GM12892 (cell line): ENCODE data around the gene CNTN5.

Source experiments
- POLR2A ChIP-seq: IDR thresholded peaks from 2 replicates; pipeline ENCODE4 v1.6.1; 2011; ENCODE audit warnings: low read depth, low read length, control low read depth
- POLR2AphosphoS5 ChIP-seq: IDR thresholded peaks from 2 replicates; pipeline ENCODE4 v1.6.1; 2011; ENCODE audit warnings: low read depth, low read length, control low read depth

GRCh38 chr11:99987821-99988470 is 967.2 kb downstream of the CNTN5 start:
- TF ChIP-seq POLR2A = no peak
- no peak for TF ChIP-seq POLR2AphosphoS5
